GM12874 (cell line): ENCODE results near the gene CNTNAP4.

Experiments used
- TF ChIP-seq, protein P1 (sequence below): IDR thresholded peaks from 2 replicates; pipeline ENCODE4 v1.5.1; 2011; ENCODE audit warnings: low read depth, mild to moderate bottlenecking, control low read depth, low read length, moderate library complexity; ENCODE audit not compliant: insufficient read depth

Gene CNTNAP4

DNA sequence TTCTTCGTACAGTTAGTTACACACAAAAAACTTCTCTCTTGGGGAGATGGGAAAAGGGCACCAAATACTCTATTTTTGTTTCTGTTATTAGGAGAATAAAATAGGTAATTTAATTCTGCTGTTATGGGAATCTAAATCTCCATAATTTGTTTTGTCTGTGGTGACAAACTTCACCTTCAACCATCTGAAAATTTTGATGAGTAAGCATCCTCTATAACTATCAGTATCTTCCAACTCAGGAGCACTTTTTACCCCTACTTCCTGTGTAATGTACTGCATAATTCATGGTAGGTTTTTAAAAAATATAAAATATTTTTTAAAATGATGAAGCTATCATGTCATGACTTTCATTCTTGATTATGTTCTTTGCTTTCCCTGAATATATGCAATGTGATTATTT lies 33.6 kb upstream of the CNTNAP4 start:
- TF ChIP-seq, protein P1, sequence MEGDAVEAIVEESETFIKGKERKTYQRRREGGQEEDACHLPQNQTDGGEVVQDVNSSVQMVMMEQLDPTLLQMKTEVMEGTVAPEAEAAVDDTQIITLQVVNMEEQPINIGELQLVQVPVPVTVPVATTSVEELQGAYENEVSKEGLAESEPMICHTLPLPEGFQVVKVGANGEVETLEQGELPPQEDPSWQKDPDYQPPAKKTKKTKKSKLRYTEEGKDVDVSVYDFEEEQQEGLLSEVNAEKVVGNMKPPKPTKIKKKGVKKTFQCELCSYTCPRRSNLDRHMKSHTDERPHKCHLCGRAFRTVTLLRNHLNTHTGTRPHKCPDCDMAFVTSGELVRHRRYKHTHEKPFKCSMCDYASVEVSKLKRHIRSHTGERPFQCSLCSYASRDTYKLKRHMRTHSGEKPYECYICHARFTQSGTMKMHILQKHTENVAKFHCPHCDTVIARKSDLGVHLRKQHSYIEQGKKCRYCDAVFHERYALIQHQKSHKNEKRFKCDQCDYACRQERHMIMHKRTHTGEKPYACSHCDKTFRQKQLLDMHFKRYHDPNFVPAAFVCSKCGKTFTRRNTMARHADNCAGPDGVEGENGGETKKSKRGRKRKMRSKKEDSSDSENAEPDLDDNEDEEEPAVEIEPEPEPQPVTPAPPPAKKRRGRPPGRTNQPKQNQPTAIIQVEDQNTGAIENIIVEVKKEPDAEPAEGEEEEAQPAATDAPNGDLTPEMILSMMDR: no peak

DNA sequence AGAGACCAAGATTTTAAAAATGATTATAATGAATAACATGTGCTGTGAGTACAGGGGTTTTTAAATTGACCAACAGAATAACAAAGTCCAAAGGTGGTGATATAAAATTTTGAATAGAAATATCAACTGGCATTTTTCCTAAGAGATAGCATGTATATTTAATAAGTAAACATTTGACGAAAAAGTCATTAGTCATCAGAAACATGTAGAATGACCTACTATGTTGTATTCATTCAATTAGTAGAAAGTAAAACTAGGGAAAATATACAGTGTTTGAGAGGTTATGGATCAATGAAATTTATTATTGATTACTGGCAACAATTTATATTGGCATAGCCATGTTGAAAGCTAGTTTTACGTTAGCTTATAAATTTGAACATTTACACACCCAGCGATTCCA lies 30.6 kb upstream of the CNTNAP4 start:
- TF ChIP-seq, protein P1: no peak

DNA sequence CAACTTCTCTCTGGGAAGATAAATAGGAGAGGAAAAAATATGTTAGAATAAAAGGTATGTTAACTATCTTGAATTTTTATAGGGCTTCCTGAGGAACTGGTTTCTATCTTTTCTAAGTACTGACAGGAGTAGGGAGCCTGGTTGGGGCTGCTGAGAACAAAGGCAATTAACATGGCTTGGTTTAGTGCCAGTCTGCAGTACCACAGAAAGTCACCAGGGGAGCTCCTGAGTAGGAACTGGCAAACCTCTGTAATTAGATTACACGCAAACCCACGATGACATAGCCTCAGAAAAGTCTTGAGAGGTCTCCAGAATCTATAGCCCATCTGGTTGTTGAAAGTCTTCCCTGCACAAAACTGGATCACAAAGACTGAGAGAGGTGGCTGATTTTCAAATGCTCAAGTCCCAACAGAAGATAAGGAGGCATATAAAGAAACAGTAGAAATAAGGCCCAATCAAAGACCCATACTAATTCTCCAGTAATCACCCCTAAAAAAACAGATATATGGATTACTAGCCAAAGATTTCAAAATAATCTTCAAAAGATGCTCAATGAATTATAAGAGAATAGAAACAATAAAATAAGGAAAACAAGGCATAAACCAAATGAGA lies 11.7 kb upstream of the CNTNAP4 start:
- TF ChIP-seq, protein P1: peak; percentile 75

DNA sequence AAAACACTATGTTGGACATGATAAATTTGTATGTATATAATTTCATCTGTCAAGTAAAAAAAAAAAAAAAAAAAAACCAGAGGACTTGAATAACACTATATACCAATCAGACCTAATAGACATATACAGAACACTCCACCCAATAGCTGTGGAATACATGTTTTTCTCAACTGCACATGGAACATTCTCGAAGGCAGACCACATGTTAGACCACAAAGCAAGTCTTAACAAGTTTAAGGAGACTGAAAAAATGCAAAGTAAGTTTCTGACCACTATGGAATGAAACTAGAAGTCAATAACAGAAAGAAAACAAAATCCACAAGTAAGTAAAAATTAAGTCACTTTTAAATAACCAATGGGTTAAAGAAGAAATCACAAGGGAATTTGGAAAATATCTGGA lies 8.4 kb upstream of the CNTNAP4 start:
- TF ChIP-seq, protein P1: no peak

DNA sequence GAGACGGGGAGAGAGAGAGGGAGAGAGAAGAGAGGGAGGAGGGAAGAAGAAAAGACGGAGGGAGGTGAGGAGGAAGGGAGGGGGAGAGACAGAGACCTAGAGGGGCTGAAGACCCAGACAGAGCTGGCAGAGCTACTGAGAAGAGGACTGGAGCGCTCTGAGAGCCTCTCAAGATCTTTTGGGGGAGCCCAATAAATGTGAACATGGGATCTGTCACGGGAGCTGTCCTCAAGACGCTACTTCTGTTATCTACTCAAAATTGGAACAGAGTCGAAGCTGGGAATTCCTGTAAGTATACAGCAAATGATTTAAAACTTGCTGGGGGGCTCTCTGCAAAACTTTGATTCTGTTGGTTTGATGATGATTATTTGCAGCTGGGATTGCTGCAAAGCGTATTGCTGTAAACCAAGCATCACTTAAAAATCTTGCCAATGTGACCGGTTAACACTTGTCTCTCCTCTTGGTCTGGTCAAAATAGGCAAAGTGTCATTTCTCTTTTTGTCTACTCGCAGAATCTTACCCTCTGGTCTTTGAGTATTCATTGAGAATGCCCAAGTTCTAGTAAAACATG lies 344 bp downstream of the CNTNAP4 start:
- TF ChIP-seq, protein P1: no peak

DNA sequence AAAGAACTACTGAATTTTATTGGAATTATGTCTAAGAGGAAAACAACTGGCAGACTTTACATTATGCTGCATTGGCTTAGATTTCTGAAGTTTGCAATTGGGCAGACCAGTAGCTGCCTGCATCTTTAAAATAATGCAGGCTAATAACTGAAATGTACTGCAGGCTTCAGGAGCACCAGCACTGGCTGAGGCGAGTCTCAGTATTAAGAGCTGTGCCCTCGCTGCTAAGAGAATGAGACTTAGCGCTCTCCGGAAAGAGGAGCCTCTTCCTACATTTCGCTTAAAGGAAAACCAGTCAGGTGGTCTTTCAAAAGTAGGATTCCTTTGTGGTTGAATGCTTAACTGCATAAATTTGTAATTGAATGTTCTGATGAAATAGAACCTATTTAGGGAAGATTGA lies 885 bp downstream of the CNTNAP4 start:
- TF ChIP-seq, protein P1: no peak

DNA sequence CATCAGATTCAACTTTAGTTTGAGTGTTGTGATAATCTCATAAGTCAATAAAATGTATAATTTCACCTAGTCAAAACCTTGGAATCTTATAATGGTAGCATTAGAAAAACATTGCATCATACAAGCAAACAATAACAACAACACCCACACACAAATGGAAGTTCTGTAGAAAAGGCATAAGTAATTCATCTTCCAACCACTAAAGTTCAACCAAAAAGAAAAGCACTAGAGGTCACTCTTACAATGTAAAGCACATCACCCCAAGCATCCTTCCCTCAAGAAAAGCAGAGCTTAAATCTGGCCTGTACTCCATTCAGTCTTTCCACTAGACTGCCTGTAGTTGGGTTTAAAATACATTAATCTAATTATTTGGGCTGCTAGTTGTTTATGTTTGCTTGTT lies 1.8 kb downstream of the CNTNAP4 start:
- TF ChIP-seq, protein P1: 0 out of 2 replicates have a peak, but pooled peaks have one; percentile 22
